ENCODE results near the gene SAP30BP. TPM values are rescaled to one million over a fixed set of nuclear protein-coding genes. Genes with fewer than 3 reads are reported as not detected.

Gene SAP30BP
- total and polyA plus RNA-seq, 2 donors (not counting 1 experiment from before 2014, with no cell fraction given) = 143 to 148 TPM

DNA sequence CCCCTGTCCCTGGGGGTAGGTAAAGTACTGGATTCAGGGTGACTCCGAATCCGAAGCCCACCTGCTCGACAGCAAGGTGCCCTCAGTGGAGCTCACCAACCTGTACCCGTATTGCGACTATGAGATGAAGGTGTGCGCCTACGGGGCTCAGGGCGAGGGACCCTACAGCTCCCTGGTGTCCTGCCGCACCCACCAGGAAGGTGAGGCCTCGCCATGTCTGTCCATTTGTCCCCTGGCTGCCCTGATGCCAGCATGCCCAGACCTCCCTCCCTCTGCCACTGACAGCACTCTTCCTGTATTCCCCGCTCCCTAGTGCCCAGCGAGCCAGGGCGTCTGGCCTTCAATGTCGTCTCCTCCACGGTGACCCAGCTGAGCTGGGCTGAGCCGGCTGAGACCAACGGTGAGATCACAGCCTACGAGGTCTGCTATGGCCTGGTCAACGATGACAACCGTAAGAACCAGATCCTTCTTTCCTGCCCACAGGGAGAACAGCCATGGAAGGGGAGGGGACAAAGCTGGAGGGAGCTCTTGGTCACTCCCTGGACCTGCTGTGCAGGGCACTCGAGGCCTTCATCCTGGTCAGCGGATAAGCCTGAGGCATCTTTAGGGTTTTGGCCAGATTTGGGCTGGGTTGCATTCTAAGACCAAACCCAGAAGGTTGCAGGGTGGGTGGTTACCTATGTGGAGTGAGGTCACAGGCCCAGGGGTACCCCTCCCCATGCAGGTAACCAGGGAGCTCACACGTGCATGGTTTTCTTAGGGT is 83.7 kb downstream of the SAP30BP start:
- no peaks in the 10 kb centered on the region for H3K9me3 Mint-ChIP-seq (ENCODE audit: insufficient read depth)
- Histone ChIP-seq H3K9me3 (ENCODE audit: control extremely low read depth in 1 of 3, control insufficient read depth in 2 of 3, insufficient read depth in 1 of 3, low read length in 2 of 3) (no peaks in the 10 kb centered on the region), H3K36me3 (replicated peaks in 1 of 2; ENCODE audit: control extremely low read depth in 1 of 2, control insufficient read depth in 1 of 2, extremely low read depth in 1 of 2, insufficient read depth in 2 of 2, low read length in 1 of 2) (no peaks in the 10 kb centered on the region), H3K79me2 (ENCODE audit: control insufficient read depth, insufficient read depth, low read length) (no peaks in the 10 kb centered on the region), H2AFZ (ENCODE audit: insufficient read depth, low read depth, low read length, poor library complexity, severe bottlenecking) (no peak overlapping the region), H3K4me3 (ENCODE audit: control extremely low read depth in 1 of 5, extremely low read depth in 1 of 5, insufficient read depth in 1 of 5, low read depth in 2 of 5, low read length in 4 of 5) (no peak overlapping the region), H3K4me2 (replicated peaks; ENCODE audit: low read depth, low read length, poor library complexity, severe bottlenecking) (no peak overlapping the region), H4K20me1 (ENCODE audit: control insufficient read depth, insufficient read depth, low read length, poor library complexity, severe bottlenecking) (no peaks in the 10 kb centered on the region), H3K4me1 (ENCODE audit: control insufficient read depth in 2 of 2, insufficient read depth in 2 of 2, low read length in 2 of 2) (peaks cover 9 to 34% of the 10 kb centered on the region in 2 donors), H3K27me3 (replicated peaks in 1 of 4; ENCODE audit: control extremely low read depth in 1 of 4, control insufficient read depth in 3 of 4, insufficient read depth in 4 of 4, low read length in 3 of 4) (no peaks in the 10 kb centered on the region), H3K9ac (ENCODE audit: low read length) (no peak overlapping the region), H3K27ac (ENCODE audit: low read length in 2 of 2) (no peak overlapping the region)
- ATAC-seq (ENCODE audit: low read depth) = no peak
- ChIA-PET CTCF (interaction anchor here (0.5 to 8.2 kb wide), 25 partner anchors 9 to 298 kb away, joined by 3 to 389 read pairs (median 5); partner anchors contain the start of genes GALK1, SMIM5 and TSEN54), POLR2A (interaction anchor here (1.2 to 1.4 kb wide), 3 partner anchors 33 to 149 kb away, joined by 3 to 6 read pairs (median 5); partner anchors contain the start of gene SMIM5)
- H3K27ac Mint-ChIP-seq = no peak overlapping the region
- H3K27me3 Mint-ChIP-seq = peaks cover 4% of the 10 kb centered on the region
- TF ChIP-seq, protein P1, sequence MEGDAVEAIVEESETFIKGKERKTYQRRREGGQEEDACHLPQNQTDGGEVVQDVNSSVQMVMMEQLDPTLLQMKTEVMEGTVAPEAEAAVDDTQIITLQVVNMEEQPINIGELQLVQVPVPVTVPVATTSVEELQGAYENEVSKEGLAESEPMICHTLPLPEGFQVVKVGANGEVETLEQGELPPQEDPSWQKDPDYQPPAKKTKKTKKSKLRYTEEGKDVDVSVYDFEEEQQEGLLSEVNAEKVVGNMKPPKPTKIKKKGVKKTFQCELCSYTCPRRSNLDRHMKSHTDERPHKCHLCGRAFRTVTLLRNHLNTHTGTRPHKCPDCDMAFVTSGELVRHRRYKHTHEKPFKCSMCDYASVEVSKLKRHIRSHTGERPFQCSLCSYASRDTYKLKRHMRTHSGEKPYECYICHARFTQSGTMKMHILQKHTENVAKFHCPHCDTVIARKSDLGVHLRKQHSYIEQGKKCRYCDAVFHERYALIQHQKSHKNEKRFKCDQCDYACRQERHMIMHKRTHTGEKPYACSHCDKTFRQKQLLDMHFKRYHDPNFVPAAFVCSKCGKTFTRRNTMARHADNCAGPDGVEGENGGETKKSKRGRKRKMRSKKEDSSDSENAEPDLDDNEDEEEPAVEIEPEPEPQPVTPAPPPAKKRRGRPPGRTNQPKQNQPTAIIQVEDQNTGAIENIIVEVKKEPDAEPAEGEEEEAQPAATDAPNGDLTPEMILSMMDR (IDR thresholded peaks at IDR 0.05) = no peak
- no peak for TF ChIP-seq EZH2 (IDR thresholded peaks at IDR 0.05; ENCODE audit: borderline replicate concordance, insufficient read depth, low read depth, low read length, poor library complexity, severe bottlenecking)
- intact Hi-C loops (cut with micrococcal nuclease) = loop anchor here (1.0 to 10.0 kb wide), 2 partner anchors 254 to 325 kb away; partner anchors contain the start of gene CDK3
- H3K4me1 Mint-ChIP-seq = peaks cover 24% of the 10 kb centered on the region
- peak; percentile 37 for DNase-seq
- WGBS (ENCODE audit: insufficient coverage) = 89% methylated on average over 21 of the region's 23 CpGs
- no peak overlapping the region for H3K4me3 Mint-ChIP-seq
